Activated naive CD8-positive, alpha-beta T cell treated with anti-CD3 and anti-CD28 coated beads for 36 hours (primary cell): ENCODE measurements around the gene LRRC59. TPM values are rescaled to one million over a fixed set of nuclear protein-coding genes. Genes with fewer than 3 reads are reported as not detected.
"Not testable (repeated sequence)": the region's sequence is repeated elsewhere in the genome, so short reads cannot be mapped to it uniquely, and the experiment has no call there.

ENCODE experiments used
- DNase-seq: peaks from one replicate; pipeline ENCODE4 v3.0.0; 2021
- H3K27ac Mint-ChIP-seq: one replicate; pipeline ENCODE4 v1.8.0; 2022; ENCODE audit warnings: mild to moderate bottlenecking, moderate library complexity, mixed read lengths
- H3K27me3 Mint-ChIP-seq: one replicate; pipeline ENCODE4 v1.8.0; 2022; ENCODE audit warnings: mild to moderate bottlenecking, mixed read lengths
- H3K36me3 Mint-ChIP-seq: one replicate; pipeline ENCODE4 v1.8.0; 2021; ENCODE audit warnings: mild to moderate bottlenecking, mixed read lengths
- H3K4me1 Mint-ChIP-seq: one replicate; pipeline ENCODE4 v1.8.0; 2021; ENCODE audit warnings: mixed read lengths
- H3K4me3 Mint-ChIP-seq: one replicate; pipeline ENCODE4 v1.8.0; 2022; ENCODE audit warnings: mild to moderate bottlenecking, moderate library complexity, mixed read lengths
- H3K9me3 Mint-ChIP-seq: one replicate; pipeline ENCODE4 v1.8.0; 2022; ENCODE audit warnings: mixed read lengths
- total RNA-seq, 2 experiments: library from RNA; stranded (reverse); gene quantifications; one replicate each; pipeline ENCODE4 v1.2.3, GENCODE V29; 2021

The LRRC59 gene
- total RNA-seq, 2 experiments from 2014 or later: 110 to 112 TPM

DNA sequence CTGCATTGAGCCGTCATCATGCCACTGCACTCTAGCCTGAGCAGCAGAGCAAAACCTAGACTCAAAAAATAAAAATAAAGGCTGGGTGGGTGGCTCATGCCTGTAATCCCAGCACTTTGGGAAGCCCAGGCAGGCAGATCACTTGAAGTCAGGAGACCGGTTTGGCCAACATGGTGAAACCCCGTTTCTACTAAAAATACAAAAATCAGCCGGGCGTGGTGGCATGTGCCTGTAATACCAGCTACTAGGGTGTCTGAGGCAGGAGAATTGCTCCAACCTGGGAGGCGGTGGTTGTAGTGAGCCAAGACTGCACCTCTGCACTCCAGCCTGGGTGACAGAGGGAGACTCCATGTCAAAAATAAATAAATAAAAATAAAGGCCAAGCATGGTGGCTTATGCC, 30.8 kb upstream of the LRRC59 start:
- H3K27ac Mint-ChIP-seq, DNase-seq, H3K4me3 Mint-ChIP-seq, H3K27me3 Mint-ChIP-seq, H3K9me3 Mint-ChIP-seq, H3K36me3 Mint-ChIP-seq: not testable (repeated sequence)
- H3K4me1 Mint-ChIP-seq: peaks cover 17% of the 10 kb centered on the region

DNA sequence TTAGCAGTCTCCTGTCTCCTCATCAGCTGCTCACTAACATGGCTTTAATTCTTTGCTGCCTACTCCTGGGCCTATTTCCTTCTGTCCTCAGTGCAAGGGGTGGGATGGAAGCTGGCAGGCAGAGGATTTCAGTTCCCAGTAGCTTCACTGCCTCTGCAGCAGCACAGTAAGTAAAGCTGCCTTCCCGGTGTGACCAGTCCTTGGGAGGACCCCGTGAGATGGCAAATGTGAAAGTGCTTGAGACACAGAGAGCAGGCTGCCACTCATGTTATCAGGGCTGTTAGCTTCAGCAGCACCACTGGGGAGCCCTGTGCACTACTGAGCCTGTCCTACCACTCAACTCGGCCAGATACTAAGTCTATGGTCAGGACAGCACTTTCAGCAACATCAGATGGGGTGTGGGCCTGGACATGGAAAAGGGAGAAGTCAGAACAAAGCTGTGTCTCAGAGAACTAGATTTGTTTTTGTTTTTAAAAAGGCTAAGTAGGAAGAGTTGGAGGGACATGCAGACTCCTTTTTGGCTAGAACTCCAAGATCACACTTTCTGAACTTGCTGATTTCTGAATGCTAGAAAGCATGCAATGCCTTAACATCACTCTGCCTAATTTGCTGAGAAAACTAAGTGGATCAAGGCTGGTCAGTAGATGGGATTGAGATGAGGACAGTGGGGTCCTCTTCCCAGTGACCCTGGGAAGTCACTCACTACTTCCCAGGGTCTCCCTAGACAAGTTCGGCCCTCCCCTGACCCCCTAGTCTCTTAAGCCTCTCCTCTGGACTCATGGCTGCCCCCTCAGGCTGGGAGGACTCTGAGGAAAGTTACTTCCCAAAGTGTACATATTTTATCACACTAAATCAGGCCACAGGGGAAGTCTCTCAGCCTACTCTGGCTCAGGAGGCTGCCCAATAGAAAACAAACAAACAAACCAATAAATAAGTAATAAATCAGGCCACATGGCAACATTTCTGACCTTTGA, 29.8 kb upstream of the LRRC59 start:
- DNase-seq: peak; percentile 13

DNA sequence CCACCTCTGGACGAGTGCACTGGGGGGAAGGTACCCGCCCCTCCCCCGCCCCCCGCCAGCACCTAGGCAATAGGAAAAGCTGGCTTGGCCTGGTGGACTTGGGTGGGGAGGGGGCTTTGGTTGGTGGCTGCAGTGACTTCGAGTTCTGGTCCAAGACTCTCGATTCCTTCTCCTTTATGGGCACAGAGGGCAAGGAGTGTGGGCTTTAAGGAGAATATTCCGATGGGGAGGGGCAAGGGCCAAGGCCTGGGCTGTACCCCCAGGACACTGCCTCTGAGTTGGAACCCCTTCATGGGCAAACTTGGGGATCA, 29.1 kb upstream of the LRRC59 start:
- Mint-ChIP-seq H3K9me3 (no peaks in the 10 kb centered on the region), H3K4me1 (peaks cover 21% of the 10 kb centered on the region), H3K36me3 (no peaks in the 10 kb centered on the region), H3K4me3 (peak overlapping the region; percentile 82), H3K27ac (peak overlapping the region; percentile 54), H3K27me3 (no peaks in the 10 kb centered on the region)
- DNase-seq: no peak

More for the DNA sequence above, 29.8 kb upstream of the LRRC59 start:
- H3K27me3 Mint-ChIP-seq: no peaks in the 10 kb centered on the region
- no peaks in the 10 kb centered on the region for H3K36me3 Mint-ChIP-seq
- peak overlapping the region; percentile 82 for H3K4me3 Mint-ChIP-seq
- no peaks in the 10 kb centered on the region for H3K9me3 Mint-ChIP-seq
- H3K27ac Mint-ChIP-seq: peak overlapping the region; percentile 54
- peaks cover 17% of the 10 kb centered on the region for H3K4me1 Mint-ChIP-seq

DNA sequence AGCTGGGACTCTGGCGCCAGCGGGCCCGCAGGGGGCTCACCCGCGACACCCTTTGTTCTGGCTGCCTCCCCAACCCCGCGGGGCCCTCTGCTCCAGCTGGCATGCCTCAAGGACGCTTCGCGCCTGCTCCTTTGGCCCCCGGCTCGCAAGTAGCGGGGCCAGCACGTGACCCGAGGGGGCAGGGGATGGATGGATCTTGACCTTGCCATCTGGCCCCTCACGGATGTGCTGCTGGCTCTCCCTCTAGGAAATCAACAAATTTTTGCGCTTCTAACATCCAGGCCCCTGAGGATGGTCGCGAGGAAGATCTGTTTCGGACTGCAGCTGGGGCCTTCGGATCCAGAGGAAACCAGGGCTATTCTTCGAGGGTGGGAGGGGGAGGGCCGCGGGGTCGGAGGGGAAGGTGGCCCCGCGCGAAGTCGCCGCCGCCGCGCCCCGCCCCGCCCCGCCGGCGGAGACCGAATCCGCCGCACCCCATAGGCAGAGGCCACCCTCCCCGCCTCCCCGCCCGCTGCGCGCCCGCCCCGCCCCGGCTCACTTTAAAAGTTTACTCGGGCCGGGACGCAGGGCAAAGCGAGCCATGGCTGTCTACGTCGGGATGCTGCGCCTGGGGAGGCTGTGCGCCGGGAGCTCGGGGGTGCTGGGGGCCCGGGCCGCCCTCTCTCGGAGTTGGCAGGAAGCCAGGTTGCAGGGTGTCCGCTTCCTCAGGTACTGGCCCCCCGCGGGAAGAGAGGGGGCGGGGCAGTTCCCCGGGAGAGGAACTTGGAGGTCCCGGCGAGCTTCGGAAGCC, 28.6 kb upstream of the LRRC59 start, which contains the start of gene ACSF2:
Gene ACSF2 (plus strand): TSS at position 537 of the 790 bp plus-strand sequence. CDS start 44 bp downstream, at position 581.
- no peaks in the 10 kb centered on the region for H3K9me3 Mint-ChIP-seq
- no peaks in the 10 kb centered on the region for H3K27me3 Mint-ChIP-seq
- peak within 1 kb of the TSS; percentile 67 for H3K27ac Mint-ChIP-seq
- H3K4me3 Mint-ChIP-seq: peak within 1 kb of the TSS; percentile 82
- DNase-seq: peak; percentile 79
- peaks cover 25% of the 10 kb centered on the region for H3K4me1 Mint-ChIP-seq
- no peaks in the 10 kb centered on the region for H3K36me3 Mint-ChIP-seq

DNA sequence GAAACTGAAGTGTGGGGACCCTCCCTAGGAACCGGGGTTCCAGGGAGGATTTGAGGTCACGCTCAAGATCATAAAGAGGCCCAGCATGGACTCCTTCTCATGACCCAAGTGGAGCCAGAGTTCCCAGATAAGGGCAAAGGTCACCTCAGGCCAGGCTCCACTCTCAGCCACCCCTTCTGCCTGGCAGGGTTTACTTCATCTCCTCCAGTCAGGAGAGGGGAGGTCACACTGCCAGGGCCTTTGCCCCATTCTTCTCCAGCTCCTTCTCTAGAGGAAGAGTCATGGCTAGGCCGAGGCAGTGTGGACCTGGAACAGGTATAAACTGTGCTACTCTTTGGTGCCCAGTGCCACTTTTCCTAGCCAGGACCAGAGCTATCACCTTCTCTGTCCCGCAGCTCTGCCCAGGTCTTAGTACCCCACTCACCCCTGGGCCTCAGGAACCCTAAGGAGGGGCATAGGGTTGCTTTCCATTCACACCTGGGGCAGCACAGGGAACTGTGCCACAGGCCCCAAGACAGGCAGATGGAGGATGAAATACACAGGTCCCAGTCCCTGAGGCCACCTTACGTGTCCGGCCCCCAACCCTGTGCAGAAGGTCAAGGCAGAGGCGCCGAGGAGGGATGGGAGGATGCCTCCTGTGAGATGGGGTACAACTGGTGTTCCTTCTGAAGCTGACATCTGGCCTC, 27.8 kb upstream of the LRRC59 start:
- Mint-ChIP-seq H3K4me1 (peaks cover 31% of the 10 kb centered on the region), H3K27me3 (no peaks in the 10 kb centered on the region), H3K9me3 (no peaks in the 10 kb centered on the region), H3K27ac (peak overlapping the region; percentile 67), H3K4me3 (peak overlapping the region; percentile 81), H3K36me3 (no peaks in the 10 kb centered on the region)
- no peak for DNase-seq

DNA sequence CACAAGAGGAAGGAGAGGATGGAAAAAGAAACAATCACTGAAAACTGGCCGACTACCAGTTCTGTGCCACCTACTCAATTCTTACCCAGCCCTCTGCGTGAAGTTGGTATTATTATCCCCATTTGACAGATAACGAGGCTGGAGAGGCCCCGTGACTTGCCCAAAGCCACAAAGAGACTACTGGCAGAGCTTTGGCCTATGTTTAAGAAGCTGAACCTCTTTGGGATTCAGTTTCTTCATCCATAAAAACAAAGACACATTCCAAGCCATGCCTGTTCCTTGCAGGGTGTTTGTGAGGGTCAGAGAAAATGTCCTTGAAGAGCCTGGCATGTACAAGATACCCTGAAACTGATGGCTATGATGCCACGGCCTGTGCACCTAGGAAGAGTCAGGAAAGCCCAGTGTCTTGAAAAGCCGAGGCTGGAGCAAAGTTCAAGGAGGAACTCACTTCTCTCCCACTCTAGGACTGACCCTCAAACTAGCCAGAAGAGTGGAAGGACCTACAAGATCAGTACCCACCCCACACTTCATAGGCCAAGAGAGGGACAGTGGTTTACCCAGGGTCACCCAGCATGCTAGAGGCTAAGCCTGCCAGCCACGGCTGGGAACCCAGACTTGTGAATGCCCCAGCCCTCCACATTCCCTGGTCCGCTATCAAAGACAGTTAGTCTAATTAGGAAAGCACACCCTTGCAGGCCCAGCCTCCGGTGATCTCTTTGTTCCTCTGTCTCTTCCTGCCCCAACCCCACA, 27.1 kb upstream of the LRRC59 start:
- Mint-ChIP-seq H3K27me3 (no peaks in the 10 kb centered on the region), H3K36me3 (no peaks in the 10 kb centered on the region), H3K27ac (no peak overlapping the region), H3K4me1 (peaks cover 34% of the 10 kb centered on the region), H3K4me3 (no peak overlapping the region), H3K9me3 (no peaks in the 10 kb centered on the region)
- no peak for DNase-seq

DNA sequence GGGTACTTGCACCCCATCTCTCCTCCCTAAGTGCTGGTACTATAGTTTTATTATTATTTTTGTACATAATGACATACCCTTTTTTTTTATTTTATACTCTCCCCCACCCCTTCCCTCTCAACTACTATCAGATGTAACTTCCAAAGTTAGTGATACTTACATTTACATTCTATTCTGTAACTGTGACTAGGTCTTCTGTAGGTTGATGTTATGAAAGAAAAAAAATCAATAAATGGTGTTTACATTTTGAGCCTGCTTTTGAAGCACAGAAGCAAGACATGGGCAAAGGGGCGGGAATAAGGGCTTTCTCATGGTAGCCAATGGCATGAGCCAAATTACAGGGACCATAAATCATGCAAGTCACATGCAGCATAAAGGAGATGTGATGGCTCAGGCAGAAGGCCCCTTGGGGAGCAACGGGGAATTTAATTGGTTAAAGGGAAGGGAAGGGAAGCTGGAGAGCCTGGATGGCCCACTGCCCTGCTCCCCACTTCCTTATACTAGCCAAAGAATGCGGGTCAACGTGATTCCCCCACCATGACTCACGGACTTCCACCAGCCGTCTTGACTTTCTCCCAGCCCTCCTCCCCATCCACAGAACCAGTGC, 26.3 kb upstream of the LRRC59 start:
- H3K4me3 Mint-ChIP-seq: no peak overlapping the region
- peaks cover 3% of the 10 kb centered on the region for H3K9me3 Mint-ChIP-seq
- peaks cover 5% of the 10 kb centered on the region for H3K36me3 Mint-ChIP-seq
- no peak overlapping the region for H3K27ac Mint-ChIP-seq
- H3K4me1 Mint-ChIP-seq: peaks cover 34% of the 10 kb centered on the region
- DNase-seq: no peak
- H3K27me3 Mint-ChIP-seq: no peaks in the 10 kb centered on the region

DNA sequence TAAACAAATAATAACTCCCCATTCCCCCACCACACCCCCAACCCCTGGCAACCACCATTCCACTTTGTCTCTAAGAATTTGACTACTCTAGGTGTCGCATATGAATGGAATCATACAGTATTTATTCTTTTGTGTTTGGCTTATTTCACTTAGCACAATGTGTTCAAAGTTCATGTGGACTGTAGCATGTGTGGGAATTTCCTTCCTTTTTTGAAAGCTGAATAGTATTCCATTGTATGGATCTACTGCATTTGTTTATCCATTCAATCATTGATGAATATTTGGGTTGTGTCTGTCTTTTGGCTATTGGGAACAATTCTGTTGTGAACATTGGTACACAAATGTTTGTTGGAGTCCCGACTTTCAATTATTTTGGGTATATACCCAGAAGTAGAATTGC, 25.4 kb upstream of the LRRC59 start:
- H3K36me3 Mint-ChIP-seq: peaks cover 5% of the 10 kb centered on the region
- no peaks in the 10 kb centered on the region for H3K27me3 Mint-ChIP-seq
- peaks cover 3% of the 10 kb centered on the region for H3K9me3 Mint-ChIP-seq
- peaks cover 34% of the 10 kb centered on the region for H3K4me1 Mint-ChIP-seq
- no peak overlapping the region for H3K27ac Mint-ChIP-seq
- DNase-seq: no peak
- H3K4me3 Mint-ChIP-seq: no peak overlapping the region

DNA sequence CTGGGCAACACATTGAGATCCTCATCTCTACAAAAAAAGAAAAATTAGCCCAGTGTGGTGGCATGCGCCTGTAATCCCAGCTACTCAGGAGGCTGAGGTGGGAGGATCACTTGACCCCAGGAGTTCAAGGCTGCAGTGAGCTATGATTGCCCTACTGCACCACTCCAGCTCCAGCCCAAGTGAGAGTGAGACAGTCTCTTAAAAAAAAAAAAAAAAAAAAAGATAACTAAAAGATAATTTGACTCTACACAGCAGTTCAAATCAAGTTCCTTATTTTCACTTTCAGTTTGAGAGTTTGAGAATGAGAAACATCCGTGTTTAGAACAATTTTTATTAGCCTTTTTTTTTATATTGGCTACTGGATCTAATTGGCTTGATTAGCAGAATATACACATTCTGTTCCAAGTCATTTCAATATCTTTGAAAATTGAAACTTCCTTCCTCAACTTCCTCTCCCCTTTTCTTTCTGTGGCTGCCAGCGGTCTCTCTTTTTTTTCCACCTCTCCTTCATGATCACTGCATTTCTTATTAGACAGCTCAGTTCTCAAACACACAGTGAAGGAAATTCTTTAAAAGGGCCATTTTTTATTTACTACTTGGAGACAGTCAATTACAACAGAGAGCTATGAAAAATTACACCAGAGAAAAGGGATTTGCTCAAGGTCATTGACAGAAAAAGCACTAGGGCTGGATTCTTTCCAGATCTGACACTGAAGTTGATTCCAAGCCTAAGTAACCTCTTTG, 24.2 kb upstream of the LRRC59 start:
- H3K27ac Mint-ChIP-seq: peak overlapping the region; percentile 86
- peaks cover 5% of the 10 kb centered on the region for H3K36me3 Mint-ChIP-seq

DNA sequence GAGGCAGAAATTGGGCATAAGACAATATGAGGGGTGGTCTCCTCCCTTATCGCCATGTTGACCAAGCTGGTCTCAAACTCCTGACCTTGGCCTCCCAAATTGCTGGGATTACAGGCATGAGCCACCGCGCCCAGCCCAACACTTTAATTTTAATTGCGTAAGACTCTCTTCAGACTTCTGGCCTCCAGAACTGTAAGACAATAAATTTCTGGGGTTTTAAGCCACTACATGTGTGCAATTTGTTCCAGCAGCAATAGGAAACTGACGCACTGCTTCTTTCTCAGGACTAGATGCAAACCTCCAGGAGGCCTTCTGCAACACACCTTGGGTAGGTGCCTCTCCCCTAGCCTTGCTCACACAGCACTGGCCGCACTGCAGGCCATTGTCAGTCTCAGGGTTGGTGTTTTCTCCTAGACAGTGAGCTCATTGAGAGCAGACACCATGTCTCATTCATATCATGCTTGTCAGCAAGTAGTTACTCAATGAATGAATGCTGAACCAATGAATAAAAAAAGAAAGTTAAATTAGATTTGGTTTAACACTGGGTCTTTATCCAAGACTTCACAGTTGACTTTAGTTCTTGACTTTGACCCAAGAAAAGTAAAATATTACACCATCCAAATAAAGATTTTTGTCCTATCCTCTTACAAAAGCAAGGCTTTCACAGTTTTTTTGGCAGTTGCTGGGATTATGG, 23.2 kb upstream of the LRRC59 start:
- Mint-ChIP-seq H3K27me3 (no peaks in the 10 kb centered on the region), H3K4me1 (peaks cover 27% of the 10 kb centered on the region), H3K36me3 (peaks cover 5% of the 10 kb centered on the region), H3K9me3 (peaks cover 3% of the 10 kb centered on the region), H3K4me3 (no peak overlapping the region), H3K27ac (peak overlapping the region; percentile 86)
- DNase-seq: no peak

More for the DNA sequence above, 24.2 kb upstream of the LRRC59 start:
- Mint-ChIP-seq H3K27me3 (no peaks in the 10 kb centered on the region), H3K4me1 (peaks cover 29% of the 10 kb centered on the region), H3K4me3 (peak overlapping the region; percentile 72), H3K9me3 (peaks cover 3% of the 10 kb centered on the region)
- DNase-seq: no peak

DNA sequence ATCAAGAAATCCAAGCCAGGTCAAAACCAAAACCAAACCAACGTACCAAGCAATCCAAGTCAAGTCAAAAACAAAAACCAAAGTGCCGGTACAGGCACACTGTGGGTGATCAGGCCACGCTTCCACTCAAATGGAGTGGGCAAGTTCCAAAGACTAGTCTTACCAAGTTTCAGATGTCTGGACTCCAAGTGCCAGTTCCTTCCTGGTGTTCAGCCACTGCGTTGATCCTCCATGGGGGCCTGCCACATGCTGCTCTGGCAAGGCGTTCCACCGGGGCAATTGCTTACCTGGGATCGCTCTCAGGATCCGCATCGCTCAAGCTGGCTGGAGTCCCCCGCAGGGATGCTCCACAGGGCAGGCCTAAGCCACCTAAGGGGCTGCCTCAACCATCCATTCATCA, 22.3 kb upstream of the LRRC59 start:
- H3K27me3 Mint-ChIP-seq, H3K4me3 Mint-ChIP-seq, H3K9me3 Mint-ChIP-seq, H3K36me3 Mint-ChIP-seq, DNase-seq: not testable (repeated sequence)
- Mint-ChIP-seq H3K27ac (peak overlapping the region; percentile 30), H3K4me1 (peaks cover 23% of the 10 kb centered on the region)

DNA sequence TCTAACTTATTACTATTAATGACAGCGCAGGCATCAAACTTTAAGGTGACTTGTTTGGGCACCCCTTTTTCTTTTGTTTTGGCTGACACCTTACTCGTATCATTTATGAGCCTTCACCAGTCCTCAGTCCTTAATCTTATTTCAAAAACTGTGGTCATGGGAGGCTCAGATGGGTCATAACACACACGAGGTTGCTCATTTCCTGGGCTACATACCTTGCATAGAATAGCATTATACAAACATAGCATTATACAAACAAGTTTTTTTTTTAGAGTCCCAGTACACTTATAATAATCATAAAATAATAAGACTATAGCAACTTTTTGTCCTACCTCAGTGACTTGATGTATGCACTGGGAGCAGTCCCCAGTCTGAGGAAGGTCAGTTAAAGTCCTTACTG, 17.5 kb upstream of the LRRC59 start:
- Mint-ChIP-seq H3K27me3 (no peaks in the 10 kb centered on the region), H3K36me3 (peaks cover 5% of the 10 kb centered on the region), H3K9me3 (peaks cover 3% of the 10 kb centered on the region), H3K4me1 (peaks cover 4% of the 10 kb centered on the region), H3K27ac (no peak overlapping the region), H3K4me3 (no peak overlapping the region)
- no peak for DNase-seq

DNA sequence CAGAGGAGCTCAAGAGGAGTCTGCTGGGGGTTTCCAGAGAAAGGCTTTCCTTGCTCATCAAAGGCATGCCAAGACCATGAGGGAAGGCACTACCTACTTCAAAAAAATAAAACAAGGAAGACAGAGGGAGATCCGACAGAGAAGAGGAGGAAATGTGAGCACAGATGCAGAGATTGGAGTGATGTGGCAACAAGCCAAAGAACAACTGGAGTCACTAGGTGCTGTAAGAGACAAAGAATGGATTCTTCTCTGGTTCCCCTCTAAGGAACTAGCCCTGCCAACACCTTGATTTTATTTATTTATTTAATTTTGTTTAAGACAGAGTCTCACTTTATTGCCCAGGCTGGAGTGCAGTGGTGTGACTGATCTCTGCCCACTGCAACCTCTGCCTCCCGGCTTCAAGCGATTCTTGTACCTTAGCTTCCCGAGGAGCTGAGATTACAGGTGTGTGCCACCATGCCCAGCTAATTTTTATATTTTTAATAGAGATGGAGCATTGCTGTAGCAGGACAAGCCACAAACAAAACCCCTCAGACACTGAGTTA, 14.9 kb upstream of the LRRC59 start:
- no peaks in the 10 kb centered on the region for H3K9me3 Mint-ChIP-seq
- H3K4me1 Mint-ChIP-seq: peaks cover 4% of the 10 kb centered on the region
- H3K4me3 Mint-ChIP-seq: no peak overlapping the region
- no peaks in the 10 kb centered on the region for H3K36me3 Mint-ChIP-seq
- H3K27ac Mint-ChIP-seq: no peak overlapping the region
- DNase-seq: no peak
- no peaks in the 10 kb centered on the region for H3K27me3 Mint-ChIP-seq
